Skeletal muscle satellite cell (primary cell): ENCODE measurements around the gene HAAO.
A peak's percentile ranks its signal among the peaks of the same experiment; 100 is the strongest.

Experiments used
- H3K27me3 ChIP-seq: 2 replicates; pipeline ENCODE4 v1.7.0; 2013; ENCODE audit warnings: low read length; ENCODE audit not compliant: control insufficient read depth, insufficient read depth
- H3K36me3 ChIP-seq: 2 replicates; pipeline ENCODE4 v1.7.0; 2013; ENCODE audit warnings: mild to moderate bottlenecking, control low read depth, low read length; ENCODE audit not compliant: insufficient read depth
- H3K4me1 ChIP-seq: 2 replicates; pipeline ENCODE4 v1.7.0; 2013; ENCODE audit warnings: low read length; ENCODE audit not compliant: control insufficient read depth, insufficient read depth
- H3K4me2 ChIP-seq: 2 replicates; pipeline ENCODE4 v1.7.0; 2013; ENCODE audit warnings: mild to moderate bottlenecking, low read length
- H3K4me3 ChIP-seq: 2 replicates; pipeline ENCODE4 v1.7.0; 2013; ENCODE audit warnings: low read length
- H3K9ac ChIP-seq: 2 replicates; pipeline ENCODE4 v1.7.0; 2013; ENCODE audit warnings: mild to moderate bottlenecking, low read depth, low read length, moderate library complexity
- H3K9me3 ChIP-seq: replicated peaks from 2 replicates; pipeline ENCODE4 v1.7.0; 2013; ENCODE audit warnings: mild to moderate bottlenecking, control low read depth, low read length

The HAAO gene

GRCh38 chr2:42771546-42772153 lies 20.7 kb downstream of the HAAO start:
- H3K9me3 ChIP-seq: no peaks in the 10 kb centered on the region
- no peak overlapping the region for H3K4me2 ChIP-seq
- no peak overlapping the region for H3K4me3 ChIP-seq
- H3K4me1 ChIP-seq: no peaks in the 10 kb centered on the region
- no peaks in the 10 kb centered on the region for H3K27me3 ChIP-seq
- H3K9ac ChIP-seq: no peak overlapping the region
- no peaks in the 10 kb centered on the region for H3K36me3 ChIP-seq

- H3K9me3 ChIP-seq: no peaks in the 10 kb centered on the region
- no peaks in the 10 kb centered on the region for H3K4me1 ChIP-seq
- H3K9ac ChIP-seq: no peak overlapping the region
- H3K4me2 ChIP-seq: no peak overlapping the region
- no peaks in the 10 kb centered on the region for H3K27me3 ChIP-seq
- H3K36me3 ChIP-seq: no peaks in the 10 kb centered on the region
- no peak overlapping the region for H3K4me3 ChIP-seq
Measured at GRCh38 chr2:42770288-42771131, 21.9 kb downstream of the HAAO start.

GRCh38 chr2:42769583-42770287 lies 22.6 kb downstream of the HAAO start:
- H3K9ac ChIP-seq: no peak overlapping the region
- no peaks in the 10 kb centered on the region for H3K4me1 ChIP-seq

GRCh38 chr2:42768706-42769256 lies 23.6 kb downstream of the HAAO start:
- Histone ChIP-seq H3K4me3 (no peak overlapping the region), H3K36me3 (no peaks in the 10 kb centered on the region), H3K27me3 (no peaks in the 10 kb centered on the region), H3K9ac (no peak overlapping the region), H3K4me2 (no peak overlapping the region), H3K9me3 (no peaks in the 10 kb centered on the region), H3K4me1 (peaks cover 7% of the 10 kb centered on the region)

More at GRCh38 chr2:42769583-42770287, 22.6 kb downstream of the HAAO start:
- H3K4me2 ChIP-seq: no peak overlapping the region
- no peaks in the 10 kb centered on the region for H3K27me3 ChIP-seq
- no peaks in the 10 kb centered on the region for H3K9me3 ChIP-seq
- no peak overlapping the region for H3K4me3 ChIP-seq
- H3K36me3 ChIP-seq: no peaks in the 10 kb centered on the region

- H3K36me3 ChIP-seq: no peaks in the 10 kb centered on the region
- H3K4me1 ChIP-seq: peaks cover 9% of the 10 kb centered on the region
- no peaks in the 10 kb centered on the region for H3K27me3 ChIP-seq
- H3K9ac ChIP-seq: no peak overlapping the region
- no peak overlapping the region for H3K4me2 ChIP-seq
- H3K4me3 ChIP-seq: no peak overlapping the region
- no peaks in the 10 kb centered on the region for H3K9me3 ChIP-seq
Measured at GRCh38 chr2:42767899-42768705, 24.3 kb downstream of the HAAO start.

GRCh38 chr2:42767080-42767898 lies 25.1 kb downstream of the HAAO start:
- Histone ChIP-seq H3K9me3 (no peaks in the 10 kb centered on the region), H3K27me3 (no peaks in the 10 kb centered on the region), H3K36me3 (no peaks in the 10 kb centered on the region), H3K9ac (no peak overlapping the region), H3K4me2 (no peak overlapping the region), H3K4me1 (peaks cover 9% of the 10 kb centered on the region), H3K4me3 (no peak overlapping the region)

GRCh38 chr2:42765686-42766085 lies 26.7 kb downstream of the HAAO start:
- Histone ChIP-seq H3K36me3 (no peaks in the 10 kb centered on the region), H3K4me1 (peaks cover 9% of the 10 kb centered on the region), H3K9ac (no peak overlapping the region), H3K4me3 (no peak overlapping the region), H3K9me3 (no peaks in the 10 kb centered on the region), H3K27me3 (no peaks in the 10 kb centered on the region), H3K4me2 (no peak overlapping the region)

- peaks cover 9% of the 10 kb centered on the region for H3K4me1 ChIP-seq
- no peak overlapping the region for H3K9ac ChIP-seq
- peaks cover 2% of the 10 kb centered on the region for H3K36me3 ChIP-seq
- no peaks in the 10 kb centered on the region for H3K27me3 ChIP-seq
- H3K9me3 ChIP-seq: no peaks in the 10 kb centered on the region
- no peak overlapping the region for H3K4me2 ChIP-seq
- H3K4me3 ChIP-seq: no peak overlapping the region
Measured at GRCh38 chr2:42764901-42765300, 27.5 kb downstream of the HAAO start.

GRCh38 chr2:42764096-42764495 lies 28.3 kb downstream of the HAAO start, which contains the start of gene OXER1:
Gene OXER1, minus strand, starts transcription at chr2:42764135. Its CDS starts 73 bp downstream, at chr2:42764062.
- Histone ChIP-seq H3K36me3 (peaks cover 3% of the 10 kb centered on the region), H3K9ac (peak within 1 kb of the TSS; percentile 2), H3K9me3 (no peaks in the 10 kb centered on the region), H3K27me3 (no peaks in the 10 kb centered on the region), H3K4me2 (no peak within 1 kb of the TSS), H3K4me1 (peaks cover 9% of the 10 kb centered on the region), H3K4me3 (no peak within 1 kb of the TSS)
